Peyer's patch (tissue), 4 donors: ENCODE results near the gene OPN4.

Experiments
- POLR2A ChIP-seq, 2 donors: fragments of 450-650 bp; IDR thresholded peaks; one replicate each; pipeline ENCODE4 v1.5.1; 2017; ENCODE audit warnings: antibody characterized with exemption in 2 of 2, mild to moderate bottlenecking in 2 of 2, moderate library complexity in 2 of 2
- TF ChIP-seq, protein P1 (sequence below), 6 experiments: fragments of 450-650 bp in 4 of 6; fragments of 200-600 bp in 2 of 6; sonication (generic) in 1 of 6; IDR thresholded peaks; one replicate each; pipeline ENCODE4 v1.5.1; 2017 to 2019; ENCODE audit warnings: antibody characterized with exemption in 6 of 6, mild to moderate bottlenecking in 3 of 6, moderate library complexity in 1 of 6

DNA sequence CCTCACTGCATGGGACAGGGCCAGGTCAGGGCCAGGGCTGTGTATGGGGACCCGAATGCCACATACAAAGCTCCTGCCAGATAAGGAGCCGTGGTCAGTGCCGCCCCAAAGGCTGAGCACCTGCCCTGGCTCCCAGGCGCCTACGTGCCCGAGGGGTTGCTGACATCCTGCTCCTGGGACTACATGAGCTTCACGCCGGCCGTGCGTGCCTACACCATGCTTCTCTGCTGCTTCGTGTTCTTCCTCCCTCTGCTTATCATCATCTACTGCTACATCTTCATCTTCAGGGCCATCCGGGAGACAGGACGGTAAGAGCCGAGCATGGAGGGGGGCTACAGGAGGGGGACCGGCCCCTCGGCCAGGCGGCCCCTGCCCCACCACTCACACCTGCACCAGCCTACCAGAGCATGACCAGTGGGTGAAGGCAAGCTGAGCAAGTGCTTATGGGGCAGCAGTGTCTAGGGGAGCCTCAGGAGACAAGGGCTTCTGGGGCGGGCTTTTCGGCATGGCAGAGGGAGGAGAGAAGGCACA lies 4.9 kb downstream of the OPN4 start:
- TF ChIP-seq, protein P1, sequence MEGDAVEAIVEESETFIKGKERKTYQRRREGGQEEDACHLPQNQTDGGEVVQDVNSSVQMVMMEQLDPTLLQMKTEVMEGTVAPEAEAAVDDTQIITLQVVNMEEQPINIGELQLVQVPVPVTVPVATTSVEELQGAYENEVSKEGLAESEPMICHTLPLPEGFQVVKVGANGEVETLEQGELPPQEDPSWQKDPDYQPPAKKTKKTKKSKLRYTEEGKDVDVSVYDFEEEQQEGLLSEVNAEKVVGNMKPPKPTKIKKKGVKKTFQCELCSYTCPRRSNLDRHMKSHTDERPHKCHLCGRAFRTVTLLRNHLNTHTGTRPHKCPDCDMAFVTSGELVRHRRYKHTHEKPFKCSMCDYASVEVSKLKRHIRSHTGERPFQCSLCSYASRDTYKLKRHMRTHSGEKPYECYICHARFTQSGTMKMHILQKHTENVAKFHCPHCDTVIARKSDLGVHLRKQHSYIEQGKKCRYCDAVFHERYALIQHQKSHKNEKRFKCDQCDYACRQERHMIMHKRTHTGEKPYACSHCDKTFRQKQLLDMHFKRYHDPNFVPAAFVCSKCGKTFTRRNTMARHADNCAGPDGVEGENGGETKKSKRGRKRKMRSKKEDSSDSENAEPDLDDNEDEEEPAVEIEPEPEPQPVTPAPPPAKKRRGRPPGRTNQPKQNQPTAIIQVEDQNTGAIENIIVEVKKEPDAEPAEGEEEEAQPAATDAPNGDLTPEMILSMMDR (IDR thresholded peaks at IDR 0.05): no peak
- TF ChIP-seq POLR2A (IDR thresholded peaks at IDR 0.05): no peak
